DND-41 (cell line): ENCODE measurements around the gene MSH3.
"Not testable (repeated sequence)": the region's sequence is repeated elsewhere in the genome, so short reads cannot be mapped to it uniquely, and the experiment has no call there.

Source experiments
- ATAC-seq: fragments of 200-7000 bp; cut with Tn5 transposase; 3 replicates; pipeline ENCODE4 v1.9.1; 2021; ENCODE audit warnings: low read depth; ENCODE audit not compliant: insufficient read depth
- DNase-seq: peaks from one replicate; pipeline ENCODE4 v3.0.0-alpha.2; 2020
- H2AFZ ChIP-seq: 2 replicates; pipeline ENCODE4 v1.6.0; 2012; ENCODE audit warnings: low read depth, low read length
- H3K27ac ChIP-seq: 2 replicates; pipeline ENCODE4 v1.5.1; 2012; ENCODE audit warnings: low read length, inconsistent platforms
- H3K27me3 ChIP-seq: fragments of 200-600 bp; sonication (generic); 2 replicates; pipeline ENCODE4 v1.6.0; 2012; ENCODE audit warnings: low read length, mild to moderate bottlenecking, inconsistent platforms; ENCODE audit not compliant: insufficient read depth, poor library complexity
- H3K36me3 ChIP-seq: 2 replicates; pipeline ENCODE4 v1.5.1; 2012; ENCODE audit warnings: low read length, inconsistent platforms; ENCODE audit not compliant: insufficient read depth
- H3K4me1 ChIP-seq: 2 replicates; pipeline ENCODE4 v1.5.1; 2012; ENCODE audit warnings: mild to moderate bottlenecking, low read length; ENCODE audit not compliant: insufficient read depth
- H3K4me2 ChIP-seq: 2 replicates; pipeline ENCODE4 v1.6.0; 2012; ENCODE audit warnings: mild to moderate bottlenecking, moderate library complexity, low read length, inconsistent platforms; ENCODE audit not compliant: insufficient read depth
- H3K4me3 ChIP-seq, 2 experiments: fragments of 200-600 bp in 1 of 2; shearing (Covaris generic) in 1 of 2; 2 replicates each; pipeline ENCODE4 v1.5.1; 2012 to 2016; ENCODE audit warnings: inconsistent platforms in 2 of 2, low read length in 2 of 2, mild to moderate bottlenecking in 2 of 2, low read depth in 1 of 2, moderate library complexity in 1 of 2
- H3K79me2 ChIP-seq: 2 replicates; pipeline ENCODE4 v1.6.0; 2012; ENCODE audit warnings: low read length, inconsistent platforms; ENCODE audit not compliant: insufficient read depth
- H3K9ac ChIP-seq: 2 replicates; pipeline ENCODE4 v1.6.0; 2012; ENCODE audit warnings: low read depth, mild to moderate bottlenecking, inconsistent platforms, low read length, moderate library complexity
- H3K9me3 ChIP-seq: 2 replicates; pipeline ENCODE4 v1.5.1; 2012; ENCODE audit warnings: low read length, moderate library complexity, mild to moderate bottlenecking, inconsistent platforms; ENCODE audit not compliant: insufficient read depth, severe bottlenecking
- H4K20me1 ChIP-seq: 2 replicates; pipeline ENCODE4 v1.6.0; 2012; ENCODE audit warnings: low read length; ENCODE audit not compliant: insufficient read depth
- EZH2 ChIP-seq: IDR thresholded peaks from 3 replicates; pipeline ENCODE4 v1.6.1; 2012; ENCODE audit warnings: borderline replicate concordance, low read depth, mild to moderate bottlenecking, moderate library complexity, low read length, inconsistent platforms; ENCODE audit not compliant: severe bottlenecking
- TF ChIP-seq, protein P1 (sequence below): IDR thresholded peaks from 2 replicates; pipeline ENCODE4 v1.5.1; 2012; ENCODE audit warnings: borderline replicate concordance, low read length, moderate library complexity, mild to moderate bottlenecking; ENCODE audit not compliant: poor library complexity, severe bottlenecking; ENCODE audit errors: extremely low read depth

MSH3 gene

DNA sequence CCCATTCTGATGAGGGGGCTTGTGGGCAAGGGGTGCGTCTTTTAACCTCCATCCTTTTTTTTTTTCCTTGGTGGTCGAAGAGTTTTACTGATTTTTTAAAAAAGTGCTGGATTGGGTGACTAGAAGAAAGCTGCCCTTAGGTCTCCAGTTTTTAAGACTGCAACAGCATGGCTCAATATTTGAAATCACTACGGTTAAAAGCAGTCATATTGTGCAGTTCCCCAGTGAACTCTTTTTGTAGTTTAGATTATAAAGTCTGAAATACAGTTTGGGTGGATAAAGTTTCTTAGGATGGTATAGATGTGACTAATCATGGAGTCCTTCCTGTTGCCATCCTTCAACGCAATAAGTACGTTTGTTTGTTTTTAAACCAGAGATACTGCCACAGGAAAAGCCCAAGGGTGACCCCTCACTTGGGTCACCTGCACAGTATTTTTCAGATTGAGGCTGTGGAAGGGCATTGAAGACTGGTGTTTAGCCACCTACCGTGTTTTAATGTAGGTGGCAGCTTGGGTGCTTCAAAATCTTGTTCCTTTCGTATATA, 851 bp downstream of the MSH3 start:
- Histone ChIP-seq H3K4me3 (peak overlapping the region; percentile 38 to 75; a peak in 3 of 4 replicates), H3K4me2 (peak overlapping the region; percentile 74), H2AFZ (peak overlapping the region; percentile 72), H3K4me1 (peaks cover 27% of the 10 kb centered on the region), H3K27ac (peak overlapping the region; percentile 84), H3K27me3 (no peaks in the 10 kb centered on the region), H3K9ac (peak overlapping the region; percentile 94), H3K79me2 (peaks cover 37% of the 10 kb centered on the region), H3K9me3 (no peaks in the 10 kb centered on the region), H4K20me1 (peaks cover 9% of the 10 kb centered on the region), H3K36me3 (peaks cover 49% of the 10 kb centered on the region)
- DNase-seq (no peak), ATAC-seq (no peak)
- no peak for TF ChIP-seq EZH2

DNA sequence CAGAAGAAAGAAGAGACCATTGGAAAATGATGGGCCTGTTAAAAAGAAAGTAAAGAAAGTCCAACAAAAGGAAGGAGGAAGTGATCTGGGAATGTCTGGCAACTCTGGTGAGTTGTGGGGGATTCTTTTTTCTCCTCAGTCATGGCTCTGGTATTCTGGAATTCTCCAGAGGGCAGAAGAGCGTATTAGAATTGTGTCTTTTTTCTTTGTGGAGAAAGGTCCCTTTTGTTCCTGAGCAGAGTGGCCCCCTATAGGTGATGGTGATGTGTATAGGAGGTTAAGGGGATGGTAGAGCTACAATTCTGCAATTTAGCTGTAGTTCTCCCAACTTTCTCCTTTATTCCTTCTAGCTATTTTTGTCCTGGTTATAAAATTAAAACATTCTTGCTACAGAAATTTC, 2.0 kb downstream of the MSH3 start:
- H4K20me1 ChIP-seq, result peaks cover 9% of the 10 kb centered on the region
- H3K27ac ChIP-seq, result no peak overlapping the region
- H3K9me3 ChIP-seq, result no peaks in the 10 kb centered on the region
- no peak overlapping the region for H2AFZ ChIP-seq
- no peak overlapping the region for H3K4me3 ChIP-seq
- peak overlapping the region; percentile 74 for H3K4me2 ChIP-seq
- H3K79me2 ChIP-seq, result peaks cover 39% of the 10 kb centered on the region
- DNase-seq, result no peak
- ATAC-seq, result no peak
- peaks cover 27% of the 10 kb centered on the region for H3K4me1 ChIP-seq
- H3K9ac ChIP-seq, result peak overlapping the region; percentile 94
- H3K27me3 ChIP-seq, result no peaks in the 10 kb centered on the region
- H3K36me3 ChIP-seq, result peaks cover 51% of the 10 kb centered on the region
- TF ChIP-seq, protein P1, sequence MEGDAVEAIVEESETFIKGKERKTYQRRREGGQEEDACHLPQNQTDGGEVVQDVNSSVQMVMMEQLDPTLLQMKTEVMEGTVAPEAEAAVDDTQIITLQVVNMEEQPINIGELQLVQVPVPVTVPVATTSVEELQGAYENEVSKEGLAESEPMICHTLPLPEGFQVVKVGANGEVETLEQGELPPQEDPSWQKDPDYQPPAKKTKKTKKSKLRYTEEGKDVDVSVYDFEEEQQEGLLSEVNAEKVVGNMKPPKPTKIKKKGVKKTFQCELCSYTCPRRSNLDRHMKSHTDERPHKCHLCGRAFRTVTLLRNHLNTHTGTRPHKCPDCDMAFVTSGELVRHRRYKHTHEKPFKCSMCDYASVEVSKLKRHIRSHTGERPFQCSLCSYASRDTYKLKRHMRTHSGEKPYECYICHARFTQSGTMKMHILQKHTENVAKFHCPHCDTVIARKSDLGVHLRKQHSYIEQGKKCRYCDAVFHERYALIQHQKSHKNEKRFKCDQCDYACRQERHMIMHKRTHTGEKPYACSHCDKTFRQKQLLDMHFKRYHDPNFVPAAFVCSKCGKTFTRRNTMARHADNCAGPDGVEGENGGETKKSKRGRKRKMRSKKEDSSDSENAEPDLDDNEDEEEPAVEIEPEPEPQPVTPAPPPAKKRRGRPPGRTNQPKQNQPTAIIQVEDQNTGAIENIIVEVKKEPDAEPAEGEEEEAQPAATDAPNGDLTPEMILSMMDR, result peak; percentile 45
- TF ChIP-seq EZH2, result no peak

DNA sequence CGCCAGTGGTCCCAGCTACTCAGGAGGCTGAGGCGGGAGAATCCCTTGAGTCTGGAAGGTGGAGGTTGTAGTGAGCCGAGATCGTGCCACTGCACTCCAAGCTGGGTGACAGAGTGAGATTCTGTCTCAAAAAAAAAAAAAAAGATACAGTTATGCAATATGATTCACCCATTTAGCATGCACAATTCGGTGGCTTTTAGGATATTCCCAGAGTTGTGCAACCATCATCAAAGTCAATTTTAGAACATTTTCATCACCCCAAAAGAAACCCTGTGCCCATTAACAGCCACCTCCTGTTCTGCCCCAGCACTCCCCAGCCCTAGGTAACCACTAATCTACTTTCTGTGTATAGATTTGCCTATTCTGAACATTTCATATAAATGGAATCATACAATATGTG, 4.7 kb downstream of the MSH3 start:
- no peak overlapping the region for H3K9ac ChIP-seq
- no peak overlapping the region for H3K4me3 ChIP-seq
- no peak overlapping the region for H3K27ac ChIP-seq
- H3K27me3 ChIP-seq, result no peaks in the 10 kb centered on the region
- H3K36me3 ChIP-seq, result peaks cover 56% of the 10 kb centered on the region
- H3K4me2 ChIP-seq, result no peak overlapping the region
- no peak for DNase-seq
- H3K79me2 ChIP-seq, result peaks cover 26% of the 10 kb centered on the region
- no peak overlapping the region for H2AFZ ChIP-seq
- no peak for ATAC-seq
- no peaks in the 10 kb centered on the region for H3K9me3 ChIP-seq
- no peak for TF ChIP-seq EZH2
- TF ChIP-seq, protein P1, result no peak
- H4K20me1 ChIP-seq, result peaks cover under 1% of the 10 kb centered on the region; the same call in 1 of the 2 replicates
- peaks cover 15% of the 10 kb centered on the region for H3K4me1 ChIP-seq

DNA sequence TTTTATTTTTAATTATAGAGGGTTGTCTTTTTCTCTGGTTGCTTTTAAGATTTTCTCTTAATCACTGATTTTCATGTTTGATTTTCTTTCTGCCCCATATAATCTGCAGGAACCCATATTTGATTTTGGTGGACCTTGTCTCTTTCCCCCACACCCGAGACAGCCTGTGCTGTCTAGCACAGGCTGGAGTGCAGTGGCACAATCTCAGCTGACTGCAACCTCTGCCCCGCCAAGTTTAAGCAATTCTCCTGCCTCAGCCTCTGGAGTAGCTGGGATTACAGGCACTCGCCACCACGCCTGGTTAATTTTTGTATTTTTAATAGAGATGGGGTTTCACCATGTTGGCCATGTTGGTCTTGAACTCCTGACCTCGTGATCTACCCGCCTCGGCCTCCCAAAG, 6.2 kb downstream of the MSH3 start:
- not testable (repeated sequence) for H3K4me2 ChIP-seq, DNase-seq, H2AFZ ChIP-seq, H3K27me3 ChIP-seq, H3K4me3 ChIP-seq, H3K27ac ChIP-seq, H4K20me1 ChIP-seq, H3K9ac ChIP-seq, ATAC-seq, H3K9me3 ChIP-seq
- H3K79me2 ChIP-seq, result peaks cover 17% of the 10 kb centered on the region
- peaks cover 70% of the 10 kb centered on the region for H3K36me3 ChIP-seq
- H3K4me1 ChIP-seq, result peaks cover 11% of the 10 kb centered on the region
